LNCaP clone FGC (cell line): ENCODE data around the gene MTHFD1.

Experiments
- DNase-seq: peaks from one replicate; pipeline ENCODE4 v3.0.0-alpha.2; 2011; ENCODE audit warnings: low read depth
- H3K4me3 ChIP-seq: 2 replicates; pipeline ENCODE4 v1.5.1; 2011; ENCODE audit warnings: mild to moderate bottlenecking, low read depth, low read length, control low read depth
- CTCF ChIP-seq: IDR thresholded peaks from 2 replicates; pipeline ENCODE4 v1.5.1; 2012; ENCODE audit warnings: mild to moderate bottlenecking; ENCODE audit not compliant: control insufficient read depth, insufficient read depth; ENCODE audit errors: extremely low read depth

Gene MTHFD1

GRCh38 chr14:64394423-64394822 lies 6.3 kb downstream of the MTHFD1 start:
- no peak for DNase-seq
- H3K4me3 ChIP-seq: no peak overlapping the region
- TF ChIP-seq CTCF: no peak

GRCh38 chr14:64394977-64395633 lies 7.0 kb downstream of the MTHFD1 start:
- H3K4me3 ChIP-seq: no peak overlapping the region
- TF ChIP-seq CTCF: no peak
- DNase-seq: no peak

- H3K4me3 ChIP-seq: no peak overlapping the region
- TF ChIP-seq CTCF: no peak
- DNase-seq: no peak
These were observed 12.8 kb downstream of the MTHFD1 start for GRCh38 chr14:64400829-64401459.

- TF ChIP-seq CTCF: no peak
These were observed 13.8 kb downstream of the MTHFD1 start for GRCh38 chr14:64401949-64402348.

GRCh38 chr14:64405295-64405694 lies 17.1 kb downstream of the MTHFD1 start:
- no peak for TF ChIP-seq CTCF
- no peak overlapping the region for H3K4me3 ChIP-seq
- DNase-seq: no peak

More at GRCh38 chr14:64401949-64402348, 13.8 kb downstream of the MTHFD1 start:
- no peak overlapping the region for H3K4me3 ChIP-seq
- DNase-seq: no peak

GRCh38 chr14:64407329-64407728 lies 19.2 kb downstream of the MTHFD1 start:
- no peak for TF ChIP-seq CTCF
- no peak overlapping the region for H3K4me3 ChIP-seq
- DNase-seq: no peak
